Measurements from ENCODE around the gene RAD51B.
"Not testable (repeated sequence)": the region's sequence is repeated elsewhere in the genome, so short reads cannot be mapped to it uniquely, and the experiment has no call there.

Gene RAD51B

DNA sequence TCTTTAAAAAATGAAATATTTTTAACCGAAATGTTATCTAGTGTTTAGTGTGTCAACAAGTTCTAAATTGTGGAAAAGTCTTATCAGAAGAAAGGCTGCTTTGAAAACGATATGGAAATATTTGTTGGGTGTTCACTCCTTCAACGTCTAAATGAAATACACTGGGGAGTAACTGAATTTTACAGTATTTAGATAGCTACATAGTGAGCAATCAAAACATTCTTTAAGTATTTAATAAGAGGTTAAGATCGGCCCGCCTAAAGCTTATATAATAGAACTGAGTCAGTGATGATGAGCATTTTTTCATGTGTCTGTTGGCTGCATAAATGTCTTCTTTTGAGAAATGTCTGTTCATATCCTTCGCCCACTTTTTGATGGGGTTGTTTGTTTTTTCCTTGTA, 228.3 kb downstream of the RAD51B start:
- ATAC-seq (replicated peaks) (no peak), DNase-seq (no peak)
- no peak overlapping the region for H3K4me3 Mint-ChIP-seq

DNA sequence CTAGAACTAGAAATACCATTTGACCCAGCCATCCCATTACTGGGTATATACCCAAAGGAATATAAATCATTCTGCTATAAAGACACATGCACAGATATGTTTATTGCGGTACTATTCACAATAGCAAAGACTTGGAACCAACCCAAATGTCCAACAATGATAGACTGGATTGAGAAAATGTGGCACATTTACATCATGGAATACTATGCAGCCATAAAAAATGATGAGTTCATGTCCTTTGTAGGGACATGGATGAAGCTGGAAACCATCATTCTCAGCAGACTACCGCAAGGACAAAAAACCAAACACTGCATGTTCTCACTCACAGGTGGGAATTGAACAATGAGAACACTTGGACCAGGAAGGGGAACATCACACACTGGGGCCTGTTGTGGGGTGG, 229.2 kb downstream of the RAD51B start:
- H3K4me1 Mint-ChIP-seq (ENCODE audit: low read depth in 2 of 2); H3K36me3 Mint-ChIP-seq (ENCODE audit: insufficient read depth); ATAC-seq (replicated peaks); H3K4me3 Mint-ChIP-seq; DNase-seq; H3K27ac Mint-ChIP-seq; H3K9me3 Mint-ChIP-seq; H3K27me3 Mint-ChIP-seq: not testable (repeated sequence)

More for the DNA sequence above, 228.3 kb downstream of the RAD51B start:
- no peaks in the 10 kb centered on the region for H3K36me3 Mint-ChIP-seq (ENCODE audit: insufficient read depth)
- H3K27ac Mint-ChIP-seq: no peak overlapping the region
- H3K27me3 Mint-ChIP-seq: no peaks in the 10 kb centered on the region
- H3K9me3 Mint-ChIP-seq: no peaks in the 10 kb centered on the region
- no peaks in the 10 kb centered on the region for H3K4me1 Mint-ChIP-seq (ENCODE audit: low read depth in 2 of 2)

GRCh38 chr14:68050177-68050576, 230.6 kb downstream of the RAD51B start:
- Mint-ChIP-seq H3K27ac (no peak overlapping the region), H3K9me3 (no peaks in the 10 kb centered on the region), H3K27me3 (no peaks in the 10 kb centered on the region), H3K36me3 (ENCODE audit: insufficient read depth) (no peaks in the 10 kb centered on the region), H3K4me1 (ENCODE audit: low read depth in 2 of 2) (no peaks in the 10 kb centered on the region), H3K4me3 (no peak overlapping the region)
- no peak for ATAC-seq (replicated peaks)
- no peak for DNase-seq

GRCh38 chr14:68051146-68051545, 231.6 kb downstream of the RAD51B start:
- Mint-ChIP-seq H3K27me3 (no peaks in the 10 kb centered on the region), H3K4me1 (ENCODE audit: low read depth in 2 of 2) (no peaks in the 10 kb centered on the region), H3K27ac (no peak overlapping the region), H3K9me3 (no peaks in the 10 kb centered on the region), H3K4me3 (no peak overlapping the region), H3K36me3 (ENCODE audit: insufficient read depth) (no peaks in the 10 kb centered on the region)
- ATAC-seq (replicated peaks) (no peak), DNase-seq (no peak)

GRCh38 chr14:68060198-68060597, 240.6 kb downstream of the RAD51B start:
- no peak overlapping the region for H3K4me3 Mint-ChIP-seq
- no peaks in the 10 kb centered on the region for H3K27me3 Mint-ChIP-seq
- no peaks in the 10 kb centered on the region for H3K36me3 Mint-ChIP-seq (ENCODE audit: insufficient read depth)
- ATAC-seq (replicated peaks) (no peak), DNase-seq (no peak)
- H3K27ac Mint-ChIP-seq: no peak overlapping the region
- peaks cover 2 to 13% of the 10 kb centered on the region in 2 donors for H3K9me3 Mint-ChIP-seq
- peaks cover 0 to 2% of the 10 kb centered on the region in 2 donors for H3K4me1 Mint-ChIP-seq (ENCODE audit: low read depth in 2 of 2)

DNA sequence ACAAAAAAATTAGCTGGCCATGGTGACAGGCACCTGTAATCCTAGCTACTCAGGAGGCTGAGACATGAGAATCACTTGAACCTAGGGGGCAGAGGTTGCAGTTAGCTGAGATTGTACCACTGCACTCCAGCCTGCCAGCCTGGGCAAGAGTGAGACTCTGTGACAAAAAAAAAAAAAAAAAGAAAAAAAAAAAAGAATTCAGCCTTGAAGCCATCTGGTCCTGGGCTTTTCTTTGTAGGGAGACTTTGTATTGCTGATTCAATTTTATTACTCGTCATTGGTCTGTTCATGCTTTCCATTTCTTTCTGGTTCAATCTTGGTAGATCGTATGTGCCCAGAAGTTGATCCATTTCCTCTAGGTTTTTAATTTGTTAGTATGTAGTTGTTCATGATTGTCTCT, 243.1 kb downstream of the RAD51B start:
- Mint-ChIP-seq H3K36me3 (ENCODE audit: insufficient read depth) (no peaks in the 10 kb centered on the region), H3K27ac (no peak overlapping the region), H3K27me3 (no peaks in the 10 kb centered on the region)

GRCh38 chr14:68065322-68065721, 245.7 kb downstream of the RAD51B start:
- no peaks in the 10 kb centered on the region for H3K36me3 Mint-ChIP-seq (ENCODE audit: insufficient read depth)
- peaks cover 0 to 2% of the 10 kb centered on the region in 2 donors for H3K4me1 Mint-ChIP-seq (ENCODE audit: low read depth in 2 of 2)

More for the DNA sequence above, 243.1 kb downstream of the RAD51B start:
- ATAC-seq (replicated peaks) (no peak), DNase-seq (no peak)
- peaks cover 0 to 2% of the 10 kb centered on the region in 2 donors for H3K4me1 Mint-ChIP-seq (ENCODE audit: low read depth in 2 of 2)
- H3K9me3 Mint-ChIP-seq: peaks cover 2 to 13% of the 10 kb centered on the region in 2 donors
- H3K4me3 Mint-ChIP-seq: no peak overlapping the region

DNA sequence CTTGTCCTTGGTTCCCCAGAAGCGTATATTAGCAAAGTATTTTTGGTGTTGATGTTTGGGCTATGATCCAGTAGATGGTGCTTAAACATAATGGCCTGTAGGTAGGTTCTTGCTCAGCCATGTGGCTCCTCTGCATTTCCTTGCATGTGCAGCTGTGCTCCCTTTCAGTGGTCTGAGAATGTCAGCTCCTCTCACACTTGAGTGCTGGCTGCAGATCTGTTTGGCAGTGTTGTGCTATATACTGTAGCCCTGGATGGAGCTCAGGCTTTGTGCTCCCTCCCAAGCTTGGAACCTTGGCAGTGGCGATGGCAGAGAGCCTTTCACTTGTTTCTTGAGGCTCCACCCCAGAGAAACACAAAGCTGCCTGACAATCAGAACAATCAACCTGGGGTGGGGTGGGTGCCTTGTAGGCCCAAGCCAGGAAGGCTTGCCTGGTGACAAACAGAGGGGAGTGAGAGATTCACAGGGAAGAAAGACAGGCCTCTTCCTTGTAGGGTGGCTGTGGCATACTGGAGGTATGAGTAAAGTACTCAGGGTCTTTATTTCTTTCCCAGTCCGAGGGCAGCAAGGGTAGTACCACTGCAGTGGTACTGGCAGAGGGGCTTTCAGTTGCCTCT, 255.3 kb downstream of the RAD51B start:
- Mint-ChIP-seq H3K36me3 (ENCODE audit: insufficient read depth) (no peaks in the 10 kb centered on the region), H3K27me3 (no peaks in the 10 kb centered on the region), H3K4me1 (ENCODE audit: low read depth in 2 of 2) (no peaks in the 10 kb centered on the region), H3K9me3 (peaks cover 2 to 14% of the 10 kb centered on the region in 2 donors), H3K4me3 (no peak overlapping the region), H3K27ac (peak overlapping the region in 1 of 2 donors; percentile 65)
- DNase-seq: no peak
- ATAC-seq (replicated peaks): no peak

More at GRCh38 chr14:68065322-68065721, 245.7 kb downstream of the RAD51B start:
- Mint-ChIP-seq H3K4me3 (no peak overlapping the region), H3K9me3 (peaks cover 4 to 13% of the 10 kb centered on the region in 2 donors), H3K27ac (no peak overlapping the region), H3K27me3 (no peaks in the 10 kb centered on the region)
- no peak for DNase-seq
- ATAC-seq (replicated peaks): no peak

DNA sequence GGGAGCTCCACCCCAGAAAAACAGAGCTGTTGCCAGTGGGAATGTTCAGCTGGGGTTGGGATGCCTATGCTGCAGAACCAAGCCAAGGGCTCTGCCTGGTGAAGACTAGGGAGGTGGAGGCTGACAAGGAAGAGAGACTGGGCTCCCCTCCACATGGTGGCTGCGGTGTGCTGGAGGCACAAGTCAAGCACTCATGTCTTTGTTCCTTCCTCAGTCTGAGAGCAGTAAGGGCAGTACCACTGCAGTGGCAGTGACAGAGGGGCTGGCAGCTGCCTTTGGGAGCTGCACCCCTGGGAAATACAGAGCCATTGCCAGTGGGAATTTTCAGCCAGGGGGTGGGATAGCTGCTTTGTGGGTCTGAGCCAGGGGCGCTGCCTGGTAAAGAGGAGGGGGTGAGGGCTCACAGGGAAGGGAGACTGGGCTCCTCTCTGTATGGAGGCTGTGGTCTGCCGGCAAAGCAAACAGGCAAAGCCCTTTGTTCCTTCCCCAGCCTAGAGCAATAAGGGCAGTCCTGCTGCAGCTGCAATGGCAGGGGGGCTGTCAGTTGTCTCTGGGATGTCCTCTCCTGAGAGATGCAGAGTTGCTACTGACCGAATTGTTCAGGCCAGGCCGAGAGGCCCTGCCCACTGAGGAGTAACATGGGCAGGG, 255.9 kb downstream of the RAD51B start:
- no peak for ATAC-seq (replicated peaks)
- H3K4me1 Mint-ChIP-seq (ENCODE audit: low read depth in 2 of 2): no peaks in the 10 kb centered on the region
- H3K27me3 Mint-ChIP-seq: no peaks in the 10 kb centered on the region
- peak overlapping the region in 1 of 2 donors; percentile 65 for H3K27ac Mint-ChIP-seq
- no peaks in the 10 kb centered on the region for H3K36me3 Mint-ChIP-seq (ENCODE audit: insufficient read depth)
- no peak overlapping the region for H3K4me3 Mint-ChIP-seq
- H3K9me3 Mint-ChIP-seq: peaks cover 0 to 14% of the 10 kb centered on the region in 2 donors
- DNase-seq: no peak

GRCh38 chr14:68076451-68076850, 256.9 kb downstream of the RAD51B start:
- H3K4me1 Mint-ChIP-seq (ENCODE audit: low read depth in 2 of 2): no peaks in the 10 kb centered on the region
- DNase-seq (no peak), ATAC-seq (replicated peaks) (no peak)
- H3K4me3 Mint-ChIP-seq: no peak overlapping the region
- no peak overlapping the region for H3K27ac Mint-ChIP-seq
- peaks cover 0 to 14% of the 10 kb centered on the region in 2 donors for H3K9me3 Mint-ChIP-seq
- H3K36me3 Mint-ChIP-seq (ENCODE audit: insufficient read depth): no peaks in the 10 kb centered on the region
- no peaks in the 10 kb centered on the region for H3K27me3 Mint-ChIP-seq

- ATAC-seq (replicated peaks) (no peak), DNase-seq (no peak)
- H3K9me3 Mint-ChIP-seq: no peaks in the 10 kb centered on the region
- no peaks in the 10 kb centered on the region for H3K4me1 Mint-ChIP-seq (ENCODE audit: low read depth in 2 of 2)
- no peak overlapping the region for H3K27ac Mint-ChIP-seq
- H3K27me3 Mint-ChIP-seq: no peaks in the 10 kb centered on the region
- H3K4me3 Mint-ChIP-seq: no peak overlapping the region
- H3K36me3 Mint-ChIP-seq (ENCODE audit: insufficient read depth): no peaks in the 10 kb centered on the region
Measured at GRCh38 chr14:68079941-68080697, 260.5 kb downstream of the RAD51B start.

- Mint-ChIP-seq H3K36me3 (ENCODE audit: insufficient read depth) (no peaks in the 10 kb centered on the region), H3K27me3 (no peaks in the 10 kb centered on the region), H3K27ac (no peak overlapping the region), H3K9me3 (no peaks in the 10 kb centered on the region), H3K4me3 (no peak overlapping the region), H3K4me1 (ENCODE audit: low read depth in 2 of 2) (no peaks in the 10 kb centered on the region)
- DNase-seq (no peak), ATAC-seq (replicated peaks) (no peak)
Measured at GRCh38 chr14:68081489-68081888, 261.9 kb downstream of the RAD51B start.

DNA sequence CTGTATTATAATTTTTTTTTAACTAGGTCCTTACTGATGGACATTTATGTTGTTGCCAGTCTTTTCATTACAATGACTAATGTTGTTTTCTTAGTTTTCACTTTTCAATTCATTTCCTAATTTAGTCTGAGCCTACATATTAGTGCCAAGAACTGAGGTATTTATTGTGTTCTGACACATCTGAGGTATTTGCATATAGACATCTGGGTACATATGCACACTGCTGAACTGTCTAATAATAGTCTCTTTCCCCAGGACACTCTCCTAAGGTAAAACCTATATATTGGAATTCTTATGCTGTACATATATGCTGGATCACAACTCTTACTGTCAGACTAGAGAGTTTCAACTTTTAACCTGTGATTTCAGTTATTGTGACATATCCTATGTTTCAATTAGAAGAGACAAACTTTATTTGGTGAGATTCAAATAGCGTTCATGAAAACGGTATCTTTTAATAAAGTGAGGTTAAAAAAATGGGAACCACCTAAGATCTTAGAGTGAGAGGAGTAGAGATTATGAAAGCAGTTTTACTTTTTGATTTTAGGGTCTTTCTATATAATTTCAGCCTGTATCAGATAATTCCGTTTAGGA, 263.2 kb downstream of the RAD51B start:
- DNase-seq (no peak), ATAC-seq (replicated peaks) (no peak)
- no peaks in the 10 kb centered on the region for H3K27me3 Mint-ChIP-seq
- no peaks in the 10 kb centered on the region for H3K9me3 Mint-ChIP-seq
- H3K4me1 Mint-ChIP-seq (ENCODE audit: low read depth in 2 of 2): no peaks in the 10 kb centered on the region
- H3K4me3 Mint-ChIP-seq: no peak overlapping the region
- no peak overlapping the region for H3K27ac Mint-ChIP-seq
- no peaks in the 10 kb centered on the region for H3K36me3 Mint-ChIP-seq (ENCODE audit: insufficient read depth)

All from effector memory CD8-positive, alpha-beta T cell (primary cell).